ENCODE measurements around the gene RABGAP1.
"Not testable (repeated sequence)": the region's sequence is repeated elsewhere in the genome, so short reads cannot be mapped to it uniquely, and the experiment has no call there.

RABGAP1 gene

DNA sequence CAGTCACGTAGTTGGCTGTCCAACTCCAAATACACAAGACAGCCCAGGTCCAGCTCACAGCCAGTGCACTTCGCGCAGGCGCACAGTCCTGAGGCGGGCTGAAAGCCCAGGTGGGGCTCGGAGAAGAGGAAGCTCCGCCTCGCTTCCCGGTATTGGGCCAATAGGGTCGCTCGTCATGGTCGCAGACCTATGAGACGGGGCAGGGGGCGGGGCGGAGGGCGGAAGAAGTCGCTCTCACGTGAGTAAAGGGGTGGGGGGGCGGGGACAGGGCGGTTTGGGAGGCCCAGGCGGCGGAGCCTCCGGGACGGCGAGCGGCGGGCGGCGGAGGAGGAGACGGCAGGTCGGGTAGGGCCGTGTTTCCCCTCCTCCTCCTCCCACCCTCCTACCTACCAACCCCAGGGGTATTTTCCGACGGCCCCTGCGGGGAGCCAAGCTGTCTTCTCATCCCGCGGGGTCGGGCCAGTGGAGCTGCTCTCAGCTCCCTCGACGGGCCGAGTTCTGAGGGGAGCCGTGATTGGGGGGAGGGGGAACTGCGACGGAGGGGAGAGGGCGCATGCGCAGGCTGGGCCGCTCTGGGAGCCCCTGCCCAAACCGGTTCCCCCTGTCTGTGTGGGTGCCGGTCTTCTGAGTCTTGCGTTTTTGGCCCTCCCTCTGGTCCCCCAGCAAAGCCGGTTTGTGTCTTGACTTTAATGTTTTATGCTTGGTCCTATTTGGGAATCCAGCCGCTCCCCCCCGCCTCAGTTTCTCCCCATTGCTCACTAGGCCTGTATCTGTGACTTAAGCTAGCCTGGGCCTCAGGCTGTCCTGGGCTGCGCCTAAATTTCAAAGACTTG, at the start of gene RABGAP1:
Gene RABGAP1, plus strand, starts transcription at position 272 of the 833 bp plus-strand sequence. CDS start 16,040 bp downstream, outside the sequence.
- peak; percentile 99 for DNase-seq

DNA sequence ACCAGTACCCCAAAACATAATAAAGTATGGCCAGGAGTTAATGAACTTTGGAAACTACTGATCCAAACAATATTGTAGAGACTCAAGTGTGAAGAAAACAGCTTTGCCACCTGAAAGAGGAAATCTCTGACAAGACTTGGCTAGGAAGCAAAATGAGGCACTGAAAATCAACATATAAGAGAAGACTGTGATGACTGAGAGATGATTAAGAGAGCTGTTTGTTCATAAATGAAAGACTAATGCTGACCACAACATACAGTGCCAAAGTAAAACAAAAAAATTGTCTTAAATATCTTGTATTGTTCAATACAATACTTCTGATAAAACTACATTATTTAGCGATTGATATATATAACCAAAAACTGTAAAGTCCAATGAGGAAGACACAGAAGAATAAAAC, 42.9 kb upstream of the RABGAP1 start:
- no peak for DNase-seq

DNA sequence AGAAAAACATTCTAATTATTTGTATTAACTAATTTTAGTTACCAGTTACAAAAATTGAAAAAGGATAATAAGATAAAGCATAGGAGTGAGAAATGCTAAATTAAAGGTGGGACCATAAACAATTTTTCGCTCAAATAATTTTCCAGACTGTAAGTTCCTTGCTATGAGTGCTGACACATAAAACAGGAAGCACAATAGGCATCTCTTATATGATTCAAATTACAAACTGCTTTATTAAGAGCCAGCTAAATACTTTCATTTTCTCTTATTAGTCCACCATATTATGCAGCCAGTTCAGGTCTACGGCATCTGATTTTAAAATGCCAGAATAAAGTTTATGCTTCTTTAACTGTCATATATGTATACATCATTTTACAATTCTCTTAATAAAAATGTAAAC, 40.0 kb upstream of the RABGAP1 start:
- no peak for DNase-seq

DNA sequence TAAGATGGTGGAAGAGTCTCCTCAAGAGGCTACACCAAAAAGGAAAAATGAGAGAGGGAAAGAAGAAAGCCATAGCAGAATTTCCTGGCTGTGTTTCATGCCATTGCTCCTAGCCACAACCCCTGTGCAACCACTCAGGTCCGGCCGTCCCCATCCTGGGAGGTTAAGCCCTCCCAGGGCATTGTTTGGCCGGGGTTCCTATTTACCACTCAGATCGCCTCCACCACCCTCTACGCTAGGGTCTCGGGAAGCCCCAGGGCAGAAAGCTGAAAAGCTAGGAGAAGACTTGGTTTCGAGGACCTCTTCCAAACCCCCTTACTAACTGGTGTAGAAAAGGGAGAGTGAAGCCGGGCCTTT, 36.4 kb upstream of the RABGAP1 start:
- peak in 1 of 2 experiments; percentile 4 for DNase-seq

DNA sequence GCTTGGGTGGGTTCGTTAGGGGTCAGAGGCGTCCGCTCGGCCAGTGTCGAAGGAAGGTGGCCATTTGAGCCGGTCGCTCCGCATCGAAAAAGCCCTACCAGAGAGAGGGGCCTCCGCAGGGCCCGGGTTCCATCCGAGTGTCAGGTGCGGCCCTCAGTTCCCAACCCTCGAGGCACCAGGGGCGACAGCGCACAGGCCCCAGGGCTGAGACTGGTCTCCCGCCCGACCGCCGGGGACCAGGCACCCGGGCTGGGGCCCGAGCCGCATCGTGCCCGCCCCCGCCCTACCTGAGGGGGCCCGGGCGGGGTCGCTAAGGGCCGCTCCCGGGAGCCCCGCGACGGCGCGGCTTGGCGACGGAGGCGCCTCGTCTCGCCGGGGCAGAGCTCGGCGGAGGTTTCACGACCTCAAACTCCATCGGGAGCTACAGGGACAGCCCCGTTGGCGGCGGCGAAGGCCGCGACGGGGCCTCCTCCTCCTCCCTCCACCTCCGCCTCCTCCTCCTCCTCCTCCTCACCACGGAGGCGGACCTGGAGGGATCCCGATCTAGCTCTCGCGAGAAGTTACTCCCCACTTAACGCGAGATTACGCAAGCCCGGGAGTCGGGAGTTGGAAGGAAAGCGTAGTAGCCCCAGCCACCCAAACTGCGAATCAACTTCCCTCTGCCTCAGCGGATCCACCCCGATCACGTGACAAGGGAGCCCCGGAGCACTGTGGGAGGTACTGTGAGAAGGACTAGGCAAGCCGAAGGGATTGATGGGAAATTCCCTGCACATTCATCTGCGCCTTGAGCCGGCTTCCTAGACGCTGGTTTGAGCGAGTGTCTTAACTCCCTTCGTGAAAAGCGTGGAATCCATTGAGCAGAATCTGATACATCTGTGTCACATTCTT, 35.8 kb upstream of the RABGAP1 start, which contains the start of gene RC3H2:
Gene RC3H2, minus strand, starts transcription at position 537 of the 888 bp plus-strand sequence. CDS start 7,850 bp downstream, outside the sequence.
- peak; percentile 86 to 98 for DNase-seq

DNA sequence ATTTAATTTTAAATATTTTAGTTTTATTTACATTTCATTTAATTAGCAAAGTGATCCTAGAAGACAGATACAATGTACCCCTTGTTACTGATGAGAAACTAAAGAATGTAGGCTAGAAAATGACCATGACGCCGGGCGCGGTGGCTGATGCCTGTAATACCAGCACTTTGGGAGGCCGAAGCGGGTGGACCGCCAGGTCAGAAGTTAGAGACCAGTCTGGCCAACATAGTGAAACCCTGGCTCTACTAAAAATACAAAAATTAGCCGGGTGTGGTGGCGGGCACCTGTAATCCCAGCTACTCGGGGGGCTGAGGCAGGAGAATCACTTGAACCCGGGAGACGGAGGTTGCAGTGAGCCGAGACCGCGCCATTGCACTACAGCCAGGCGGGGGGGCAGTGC, 34.7 kb upstream of the RABGAP1 start:
- not testable (repeated sequence) for DNase-seq

DNA sequence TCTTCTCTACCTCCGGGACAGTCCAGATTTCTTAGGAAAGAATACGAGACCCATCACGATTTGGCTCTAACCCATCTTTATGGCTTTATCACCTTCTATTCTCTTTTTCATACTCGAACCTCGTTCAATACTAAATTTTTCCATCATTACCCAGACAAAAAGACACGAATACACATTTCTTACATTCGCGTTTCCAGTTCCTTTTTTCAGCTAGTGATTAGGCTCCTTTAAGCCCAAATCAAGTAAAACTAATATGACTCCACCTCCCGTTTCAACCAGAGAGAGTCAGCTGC, 28.2 kb upstream of the RABGAP1 start:
- no peak for DNase-seq

DNA sequence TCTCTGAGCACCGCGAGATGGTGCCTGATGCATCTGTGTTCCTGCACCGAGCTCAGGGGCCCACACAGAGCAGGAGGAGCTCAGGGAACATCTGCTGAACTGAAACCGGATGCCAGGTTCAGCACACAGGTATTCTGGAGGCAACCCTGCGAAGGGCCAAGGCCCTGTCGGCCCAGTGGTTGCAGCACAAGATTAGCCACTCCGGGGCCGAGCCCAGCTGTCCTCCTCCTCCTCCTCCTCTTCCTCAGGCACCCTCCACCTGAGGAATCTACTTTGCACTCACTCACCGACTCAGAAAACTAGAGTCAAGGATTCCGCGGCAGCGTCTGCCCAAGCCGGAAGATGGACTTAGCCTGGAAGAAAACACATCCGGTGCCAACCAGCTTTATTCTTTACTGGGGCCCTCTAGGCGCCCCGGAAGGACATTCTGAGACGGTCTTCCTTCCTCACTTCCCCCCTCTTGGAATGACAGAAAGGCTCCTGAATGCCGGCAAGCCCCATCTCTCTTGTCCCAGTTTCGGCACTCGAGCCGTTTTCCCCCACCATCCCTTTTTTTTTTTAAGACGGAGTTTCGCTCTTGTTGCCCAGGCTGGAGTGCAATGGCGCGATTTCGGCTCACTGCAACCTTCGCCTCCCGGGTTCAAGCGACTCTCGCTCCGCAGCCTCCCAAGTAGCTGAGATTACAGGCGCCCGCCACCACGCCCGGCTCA, 27.7 kb upstream of the RABGAP1 start, which contains the start of gene ZBTB6:
Gene ZBTB6, minus strand, starts transcription at position 360 of the 710 bp plus-strand sequence. CDS start 1,251 bp downstream, outside the sequence.
- DNase-seq = peak; percentile 53 to 67

DNA sequence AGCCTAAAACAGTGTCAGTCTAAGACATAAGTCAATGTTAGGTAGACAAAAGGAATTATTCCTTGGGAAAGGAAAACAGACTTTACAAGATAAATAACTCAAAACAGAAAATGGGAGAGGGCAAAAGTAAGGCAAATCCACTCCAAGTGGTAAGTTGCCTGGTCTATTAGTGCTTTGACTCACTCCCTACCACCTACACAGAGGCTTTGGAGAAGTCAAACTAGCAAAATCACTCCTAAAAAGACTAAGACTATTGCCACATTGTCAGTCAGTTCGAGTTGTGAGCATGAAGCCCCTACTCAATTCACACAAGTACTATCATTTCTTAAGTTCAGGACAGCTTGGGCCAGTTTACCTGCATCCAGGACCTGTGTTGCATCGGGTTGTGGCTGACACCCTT, 22.5 kb upstream of the RABGAP1 start:
- DNase-seq = no peak

DNA sequence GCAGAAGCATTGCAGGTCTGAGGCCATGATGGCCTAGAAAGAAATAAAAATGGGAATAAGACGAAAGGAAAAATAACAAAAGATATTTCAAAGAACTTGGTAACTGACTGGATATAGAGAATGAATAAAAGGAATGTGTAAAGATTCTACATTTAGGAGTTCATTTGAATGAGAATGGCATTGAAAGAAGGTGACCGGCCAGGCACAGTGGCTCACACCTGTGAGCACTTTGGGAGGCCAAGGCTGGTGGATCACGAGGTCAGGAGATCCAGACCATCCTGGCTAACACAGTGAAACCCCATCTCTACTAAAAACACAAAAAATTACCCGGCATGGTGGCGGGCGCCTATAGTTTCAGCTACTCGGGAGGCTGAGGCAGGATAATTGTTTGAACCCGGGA, 18.1 kb upstream of the RABGAP1 start:
- DNase-seq = no peak

DNA sequence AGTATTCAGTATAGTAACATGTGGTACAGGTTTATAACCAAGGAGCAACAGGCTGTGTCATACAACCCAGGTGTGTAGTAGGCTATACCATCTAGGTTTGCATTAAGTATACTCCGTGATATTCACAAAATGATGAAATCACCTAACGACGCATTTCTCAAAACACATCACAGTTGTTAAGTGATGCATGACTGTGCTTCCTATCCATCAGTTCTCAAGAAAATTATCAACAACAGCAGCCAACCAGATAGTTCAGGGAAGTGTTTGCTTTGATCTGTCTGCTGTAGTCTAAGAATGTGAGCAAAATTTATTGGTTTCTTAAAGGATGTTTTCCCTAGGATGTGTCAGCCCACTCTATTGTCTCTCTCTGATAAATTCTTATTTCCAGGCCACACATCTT, 16.9 kb upstream of the RABGAP1 start:
- no peak for DNase-seq

DNA sequence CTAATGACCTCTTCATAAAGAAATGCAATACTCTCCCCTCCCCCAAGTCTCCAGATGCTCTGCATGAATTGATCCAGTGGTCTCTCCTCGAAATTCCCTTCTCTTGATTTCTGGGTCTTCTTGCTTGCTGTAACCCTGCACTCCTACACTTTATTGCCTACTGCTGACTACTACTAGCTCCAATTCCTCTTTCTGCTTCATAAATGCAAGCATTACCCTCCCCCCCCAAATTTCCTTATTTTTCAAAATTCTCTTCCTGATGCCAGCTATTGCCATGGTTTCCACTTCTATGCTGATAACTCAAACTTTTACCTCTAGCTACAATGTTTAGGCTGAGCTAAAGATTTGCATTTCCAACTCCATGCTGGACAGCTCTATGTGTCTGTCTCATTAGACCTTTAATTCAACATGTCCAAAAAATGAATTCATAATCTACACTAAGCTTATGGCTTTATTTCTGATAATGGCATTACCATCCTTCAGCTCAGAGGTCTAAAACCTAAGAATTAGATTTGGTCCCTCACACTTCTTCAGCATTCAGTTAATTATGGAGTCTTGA, 10.9 kb upstream of the RABGAP1 start:
- DNase-seq = no peak

DNA sequence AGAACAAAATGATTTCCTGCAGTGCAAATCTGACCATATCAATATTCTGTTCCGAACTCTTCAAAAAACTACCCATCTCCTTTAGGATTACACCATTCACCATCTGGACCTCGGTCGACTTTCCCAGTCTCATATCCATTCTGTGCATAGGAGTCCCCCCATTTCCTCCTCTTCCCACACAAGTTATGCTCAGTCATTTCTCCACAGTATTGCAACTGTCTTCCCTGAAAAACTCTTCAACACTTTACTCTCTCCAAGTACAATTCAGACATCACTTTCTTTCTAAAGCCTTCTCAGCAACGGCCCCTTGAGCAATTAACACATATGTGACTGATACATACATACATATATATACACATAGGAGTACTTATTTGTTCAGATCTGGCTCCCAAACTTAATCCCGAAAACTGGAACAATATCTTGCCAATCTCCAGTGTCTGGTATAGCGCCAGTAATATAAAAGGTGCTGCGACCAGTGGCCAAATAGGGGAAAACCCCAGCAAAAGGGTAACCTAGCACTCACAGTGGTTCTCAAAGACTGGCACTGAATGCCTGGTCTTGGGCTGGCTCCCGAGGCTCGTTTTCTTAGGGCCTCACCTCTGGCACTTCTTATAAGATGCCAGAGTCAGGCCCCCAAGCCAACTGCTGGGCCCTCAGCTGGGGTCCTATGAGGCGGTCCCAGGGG, 10.1 kb upstream of the RABGAP1 start:
- DNase-seq = no peak

DNA sequence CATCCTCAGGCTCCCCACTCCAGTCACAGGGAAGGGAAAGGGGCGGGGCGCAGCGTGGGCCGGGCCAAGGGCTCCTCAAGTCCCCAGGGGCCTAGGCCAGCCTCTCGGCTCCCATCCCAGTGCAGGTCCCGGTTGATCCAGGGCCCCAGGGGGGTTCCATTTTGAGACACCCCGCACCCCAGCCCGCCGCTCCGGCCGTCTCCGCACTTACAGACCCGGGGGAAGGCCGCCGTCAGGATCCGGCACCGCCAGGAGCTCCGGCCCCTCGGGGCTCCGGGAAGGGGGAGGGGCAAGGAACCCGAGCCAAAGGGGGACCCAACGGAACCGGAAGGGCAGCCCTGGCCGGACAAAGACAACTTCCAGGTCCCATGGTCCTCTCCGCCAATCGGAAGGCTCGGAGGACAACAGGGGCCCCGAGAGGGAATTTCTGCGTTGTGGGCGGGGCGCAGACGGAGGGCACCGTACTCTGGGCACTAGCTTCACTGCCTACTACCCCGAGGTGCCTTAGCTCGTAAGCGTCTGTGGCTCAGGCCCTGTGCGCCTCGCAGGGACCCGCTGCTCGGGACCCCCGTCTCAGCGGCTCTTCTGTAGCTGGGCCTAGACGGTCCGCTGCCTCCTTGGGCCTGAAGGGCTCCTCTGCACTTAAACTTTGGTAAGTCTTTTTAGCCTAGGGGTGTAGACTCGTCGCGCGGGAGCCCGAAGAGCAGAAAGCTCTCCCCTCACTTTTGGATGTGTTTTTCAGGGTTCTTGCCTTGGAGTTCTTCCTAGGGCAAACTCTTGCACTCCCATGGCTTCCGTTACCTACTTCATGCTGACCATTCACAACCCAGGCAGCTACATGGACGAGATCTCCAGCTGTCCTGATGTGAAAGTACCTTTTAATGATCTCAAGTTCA, 9.3 kb upstream of the RABGAP1 start, which contains the start of gene ZBTB26:
Gene ZBTB26, minus strand, starts transcription at position 287 of the 896 bp plus-strand sequence. CDS start 11,578 bp downstream, outside the sequence.
- DNase-seq = peak; percentile 83 to 86

DNA sequence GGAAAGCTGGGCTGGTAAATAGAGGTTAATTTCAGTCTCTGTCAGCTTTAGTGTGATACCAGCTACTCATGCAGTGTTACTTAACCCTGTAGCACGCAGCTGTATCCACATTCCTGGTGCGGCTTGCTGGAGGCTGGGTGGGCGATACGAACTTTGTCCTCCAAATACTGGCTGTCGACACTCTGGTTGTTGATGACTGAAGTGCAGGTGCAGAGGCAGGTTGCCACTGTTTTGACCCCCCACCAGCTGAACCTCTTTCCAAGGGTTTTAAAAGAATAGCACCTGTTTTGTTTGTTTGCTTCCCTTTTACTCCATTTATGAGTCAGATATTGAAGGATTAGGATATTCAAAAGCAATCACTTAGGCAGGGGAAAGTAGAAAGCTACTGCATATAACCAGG, 4.4 kb upstream of the RABGAP1 start:
- no peak for DNase-seq

DNA sequence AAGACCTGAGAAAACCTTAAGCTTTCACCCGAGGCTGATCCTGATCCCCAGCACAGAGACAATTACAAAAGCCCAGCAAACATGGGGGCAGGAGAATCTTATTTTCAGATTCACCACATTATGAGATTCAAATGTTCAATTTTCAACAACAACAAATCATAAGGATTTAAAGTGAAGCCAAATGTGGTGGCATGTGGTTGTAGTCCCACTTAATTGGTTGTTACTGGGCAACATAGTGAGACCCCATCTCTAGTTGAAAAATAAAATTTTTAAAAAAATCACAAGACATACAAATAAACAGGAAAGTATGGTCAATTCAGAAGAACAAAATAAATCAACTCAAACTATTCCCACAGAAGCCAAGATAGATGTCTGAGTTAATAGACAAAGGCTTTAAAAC, 3.9 kb upstream of the RABGAP1 start:
- DNase-seq = no peak

DNA sequence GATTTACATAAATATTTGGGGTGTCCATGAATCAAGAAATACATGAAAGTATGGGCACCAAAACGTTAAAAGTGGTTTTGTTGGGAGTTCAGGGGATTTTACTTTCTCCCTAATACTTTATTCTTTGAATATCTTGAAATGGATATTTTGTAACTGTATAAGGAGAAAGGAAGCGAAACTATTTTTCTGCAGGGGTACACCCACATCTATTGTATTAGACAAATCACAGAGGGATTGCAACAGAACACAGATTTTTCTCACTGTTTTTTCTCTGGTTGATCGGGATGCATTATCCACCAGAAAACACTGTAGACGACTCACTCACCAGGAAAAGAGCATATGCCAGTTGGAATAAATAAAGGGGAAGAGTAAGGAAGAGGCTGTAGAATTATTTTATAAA, 1.2 kb upstream of the RABGAP1 start:
- no peak for DNase-seq

DNA sequence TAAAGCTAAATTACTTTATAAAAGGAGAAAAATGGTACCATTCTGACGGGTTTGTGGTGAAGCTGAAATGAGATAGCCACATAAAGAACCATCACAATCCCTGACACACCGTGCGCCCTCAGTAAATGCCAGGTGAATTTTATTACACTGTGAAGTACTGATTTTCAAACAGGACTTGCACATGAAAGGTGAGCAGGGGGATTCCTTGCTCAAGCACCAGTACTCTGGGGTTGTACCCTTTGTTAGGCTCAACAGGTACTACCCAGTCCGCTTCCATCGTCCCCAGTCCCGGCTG, 419 bp upstream of the RABGAP1 start:
- no peak for DNase-seq

DNA sequence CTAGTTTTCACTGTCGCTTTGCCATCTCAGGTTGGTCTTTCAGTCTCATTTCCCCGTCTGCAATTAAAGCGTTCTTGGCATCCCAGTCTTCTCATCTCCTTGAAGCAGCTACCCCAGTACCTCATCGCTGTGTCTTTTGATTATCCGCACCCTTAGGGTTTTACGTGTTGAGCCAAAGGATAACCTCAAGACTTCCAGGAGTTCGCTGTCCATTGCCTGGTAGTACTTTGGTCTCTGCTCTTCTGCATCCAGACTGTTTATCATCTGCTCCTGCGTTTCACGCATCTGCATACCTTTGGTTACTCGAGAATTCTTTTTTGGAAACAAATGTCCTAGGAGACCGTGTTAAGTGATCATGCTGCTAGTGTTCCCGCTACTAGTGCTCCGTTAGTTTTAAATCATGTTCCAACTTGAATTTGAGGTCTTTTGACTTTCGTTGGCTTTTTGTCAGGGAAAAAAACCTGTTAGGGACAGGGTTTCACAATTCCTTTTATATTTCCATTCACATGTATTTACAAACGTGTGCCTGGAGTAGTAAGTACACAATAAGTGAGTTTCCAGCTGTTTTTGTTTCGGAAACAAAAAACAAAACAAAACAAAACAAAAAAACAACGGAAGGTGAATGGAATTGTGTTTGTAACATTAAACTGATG, 888 bp downstream of the RABGAP1 start:
- DNase-seq = no peak

All from stimulated activated CD4-positive, alpha-beta T cell treated with anti-CD3 and anti-CD28 coated beads, Interleukin-4, amount 100 ng/mL, for 4 hours (primary cell).